Mesenteric fat pad (tissue), 1 donor: ENCODE results near the gene INPP5D. TPM values are rescaled to one million over a fixed set of nuclear protein-coding genes. Genes with fewer than 3 reads are reported as not detected.
"Not testable (repeated sequence)": the region's sequence is repeated elsewhere in the genome, so short reads cannot be mapped to it uniquely, and the experiment has no call there.

ENCODE experiments used
- DNase-seq: peaks from one replicate; pipeline ENCODE4 v3.0.0-alpha.2; 2020; ENCODE audit warnings: low spot score
- total RNA-seq: library from RNA; stranded (reverse); fragmentation: NEBNext Ultra II Directional; extraction: Animal tissue kit (Norgen Biotek cat#: 25700); gene quantifications from one replicate; pipeline ENCODE4 v1.2.1, GENCODE V29; 2021
- donor health status: DM: yes; HTN: yes; CAD: no.

The INPP5D gene
- total RNA-seq, 1 donor from 2014 or later = 28.8 TPM

- DNase-seq = peak; percentile 90
These were observed 8.6 kb upstream of the INPP5D start for GRCh38 chr2:233051241-233052149.

GRCh38 chr2:233052517-233052916 lies 7.6 kb upstream of the INPP5D start:
- DNase-seq = not testable (repeated sequence)

- DNase-seq = peak; percentile 90
These were observed 6.0 kb upstream of the INPP5D start for GRCh38 chr2:233053928-233054784.

- DNase-seq = no peak
These were observed 4.8 kb upstream of the INPP5D start for GRCh38 chr2:233055362-233055761.

GRCh38 chr2:233056961-233057605 lies 3.1 kb upstream of the INPP5D start:
- DNase-seq = peak; percentile 53

- peak; percentile 76 for DNase-seq
These were observed 1.2 kb upstream of the INPP5D start for GRCh38 chr2:233058717-233059546.

- DNase-seq = peak; percentile 83
These were observed 670 bp upstream of the INPP5D start for GRCh38 chr2:233059547-233059796.

- DNase-seq = peak; percentile 88
These were observed 398 bp downstream of the INPP5D start for GRCh38 chr2:233060501-233060979.

GRCh38 chr2:233060980-233061590 lies 943 bp downstream of the INPP5D start:
- DNase-seq = peak; percentile 85

GRCh38 chr2:233061591-233062450 lies 1.7 kb downstream of the INPP5D start:
- DNase-seq = peak; percentile 88

GRCh38 chr2:233062451-233062850 lies 2.3 kb downstream of the INPP5D start:
- peak; percentile 47 for DNase-seq

GRCh38 chr2:233062946-233063268 lies 2.8 kb downstream of the INPP5D start:
- peak; percentile 81 for DNase-seq

- DNase-seq = peak; percentile 74
These were observed 3.3 kb downstream of the INPP5D start for GRCh38 chr2:233063269-233063975.

GRCh38 chr2:233063976-233064411 lies 3.9 kb downstream of the INPP5D start:
- peak; percentile 74 for DNase-seq

GRCh38 chr2:233064530-233065199 lies 4.5 kb downstream of the INPP5D start:
- peak; percentile 39 for DNase-seq

- DNase-seq = not testable (repeated sequence)
These were observed 5.1 kb downstream of the INPP5D start for GRCh38 chr2:233065200-233065589.

GRCh38 chr2:233065954-233066470 lies 5.9 kb downstream of the INPP5D start:
- peak; percentile 35 for DNase-seq
